HG03280 (cell line): ENCODE results near the gene ULBP1.
"Not testable (repeated sequence)": the region's sequence is repeated elsewhere in the genome, so short reads cannot be mapped to it uniquely, and the experiment has no call there.

Experiments
- ATAC-seq: cut with Tn5 transposase; IDR thresholded peaks from one replicate; pipeline ENCODE4 v1.9.1; 2021; ENCODE audit warnings: mild to moderate bottlenecking, moderate library complexity; ENCODE audit not compliant: unreplicated experiment

The ULBP1 gene

GRCh38 chr6:149963462-149964307, at the start of gene ULBP1:
ULBP1 (plus strand) TSS chr6:149963943; CDS start chr6:149964050, 107 bp downstream.
- ATAC-seq, result peak; percentile 76

DNA sequence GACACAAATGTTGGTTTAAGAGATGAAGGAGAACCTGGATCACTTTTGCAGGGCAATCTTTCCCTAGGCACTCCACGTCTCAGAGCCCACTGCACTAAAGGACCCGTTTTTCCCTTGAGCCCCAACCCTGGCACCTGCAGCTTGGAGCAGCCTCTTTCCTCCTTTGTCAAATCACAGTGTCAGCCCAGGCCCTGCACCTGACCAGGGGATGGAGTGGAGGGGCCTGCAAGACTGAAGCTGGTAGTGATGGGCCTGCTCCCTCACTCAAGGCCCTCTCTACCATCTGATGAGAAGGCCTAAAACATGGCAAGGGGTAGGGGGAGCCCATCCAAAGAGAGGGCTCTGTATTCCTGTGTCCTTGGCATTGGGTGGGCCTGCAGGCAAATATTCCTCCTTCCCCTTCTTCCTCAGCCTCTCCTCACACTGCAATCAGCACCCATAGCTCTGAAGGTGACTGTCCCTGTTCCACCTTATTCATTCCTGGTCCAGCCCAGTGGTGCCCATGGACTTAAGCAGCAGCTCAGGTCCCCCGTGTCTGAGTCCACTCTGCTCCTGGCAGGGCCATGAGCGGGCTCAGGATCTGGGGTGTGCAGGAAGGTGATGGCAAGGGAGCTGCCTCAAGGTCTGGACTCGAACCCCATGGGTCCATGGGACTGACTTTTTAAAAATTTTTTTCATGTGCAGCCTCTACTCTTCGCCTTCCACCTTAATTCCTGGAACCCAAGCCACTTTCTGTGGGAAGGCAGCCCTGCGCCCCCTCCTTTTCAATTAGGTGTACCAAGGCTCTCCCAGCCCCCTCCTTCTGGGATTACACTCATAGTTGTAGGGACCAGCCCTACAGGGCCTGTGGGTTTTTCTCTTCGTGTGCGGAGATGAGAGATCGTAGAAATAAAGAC, 47.5 kb upstream of the ULBP1 start:
- no peak for ATAC-seq

- ATAC-seq, result no peak
These were observed 46.1 kb upstream of the ULBP1 start for GRCh38 chr6:149917679-149918078.

- no peak for ATAC-seq
These were observed 45.4 kb upstream of the ULBP1 start for GRCh38 chr6:149918151-149918905.

- not testable (repeated sequence) for ATAC-seq
These were observed 44.5 kb upstream of the ULBP1 start for GRCh38 chr6:149919126-149919833.

GRCh38 chr6:149919834-149920225, 43.9 kb upstream of the ULBP1 start:
- no peak for ATAC-seq

- ATAC-seq, result no peak
These were observed 42.4 kb upstream of the ULBP1 start for GRCh38 chr6:149921361-149921760.

DNA sequence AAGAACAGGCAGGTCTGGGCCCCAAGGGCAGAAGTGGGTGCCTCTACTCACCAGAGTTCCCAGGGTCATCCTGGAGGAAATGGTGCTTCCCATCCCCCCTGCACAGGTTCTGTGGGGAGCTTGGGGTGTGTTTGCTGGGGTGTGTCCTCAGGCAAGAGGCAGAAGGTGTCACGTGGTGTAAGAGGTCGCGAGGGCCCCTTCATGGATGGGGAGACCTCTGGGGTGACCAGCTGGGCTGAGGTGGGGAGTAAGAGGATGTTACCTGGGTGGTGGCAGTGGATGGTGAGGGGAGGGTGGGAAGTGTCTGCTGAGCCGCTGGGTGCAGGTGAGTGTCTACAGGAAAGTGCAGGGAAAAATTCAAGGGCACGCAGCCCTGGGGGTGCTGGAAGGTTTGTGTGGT, 41.7 kb upstream of the ULBP1 start:
- ATAC-seq, result not testable (repeated sequence)

DNA sequence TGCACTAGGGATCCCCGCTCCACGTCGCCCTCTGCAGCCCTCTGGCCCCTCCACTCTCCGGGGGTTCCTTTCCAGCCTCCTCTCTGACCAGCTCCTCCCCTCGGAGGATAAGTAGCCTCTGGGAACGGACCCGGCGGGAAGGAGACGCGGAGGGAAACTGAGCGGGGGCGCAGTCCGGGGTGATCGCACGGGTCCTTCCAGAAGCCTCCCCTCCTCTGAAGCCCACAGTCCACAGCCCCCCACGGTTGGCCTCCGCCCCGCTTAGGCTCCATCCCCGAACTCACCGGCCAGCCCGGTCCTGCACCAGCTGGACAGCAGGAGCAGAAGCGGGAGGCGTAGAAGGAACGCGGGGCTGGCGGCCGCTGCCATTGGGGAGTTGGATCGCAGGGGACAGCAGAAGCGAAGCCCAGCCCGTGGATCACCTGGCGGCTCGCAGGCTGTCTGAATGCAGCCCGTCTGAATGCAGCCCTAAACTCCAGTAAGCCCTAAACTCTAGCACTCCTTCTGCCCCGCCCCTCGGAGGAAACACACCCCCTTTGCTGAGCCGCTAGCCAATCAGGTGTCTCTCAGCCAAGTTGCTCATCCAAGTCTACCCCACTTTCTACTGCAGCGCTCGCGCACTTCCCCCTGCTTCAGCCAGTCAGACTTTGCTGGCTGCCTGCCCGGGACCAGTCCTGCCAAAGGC, 41.0 kb upstream of the ULBP1 start, which contains the start of gene RAET1G:
Gene RAET1G, minus strand, starts transcription at position 480 of the 685 bp plus-strand sequence. Its CDS starts 111 bp downstream, at position 369.
- no peak for ATAC-seq

GRCh38 chr6:149923327-149923986, 40.3 kb upstream of the ULBP1 start:
- no peak for ATAC-seq

DNA sequence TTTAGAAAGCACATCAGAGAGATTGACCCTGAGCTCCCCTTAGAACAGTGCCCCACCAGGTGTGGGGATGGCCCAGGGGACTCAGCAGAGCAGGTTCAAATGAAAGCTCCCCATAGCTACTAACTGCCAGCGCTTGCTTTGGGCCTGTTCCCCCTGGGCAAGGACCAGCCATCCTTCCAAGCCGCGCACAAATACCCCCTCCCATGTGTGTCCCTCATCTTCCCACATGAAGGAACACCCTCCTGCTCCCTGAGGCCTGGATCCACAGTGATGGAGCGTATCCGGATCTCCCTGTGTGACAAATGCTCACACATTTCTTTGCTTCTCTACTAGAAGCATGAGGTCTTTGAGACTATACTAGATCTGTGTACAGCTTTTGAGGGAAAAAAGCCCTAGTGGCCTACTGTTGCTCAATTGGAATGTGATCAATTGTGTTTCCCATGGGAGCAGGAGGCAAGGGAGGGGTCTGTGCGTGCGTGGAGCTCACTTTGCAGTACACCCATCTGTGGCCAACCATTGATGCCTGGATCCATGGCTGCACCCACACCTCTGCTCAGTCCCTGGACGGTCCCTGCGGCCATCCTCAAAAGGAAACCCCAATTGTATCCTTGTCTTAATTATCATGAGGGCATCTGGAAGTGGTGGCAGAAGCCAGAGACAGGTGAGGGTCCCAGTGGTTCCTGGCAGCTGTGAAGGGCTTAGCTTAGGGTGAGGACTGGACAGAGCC, 39.4 kb upstream of the ULBP1 start:
- ATAC-seq, result no peak

- no peak for ATAC-seq
These were observed 38.9 kb upstream of the ULBP1 start for GRCh38 chr6:149924933-149925252.

DNA sequence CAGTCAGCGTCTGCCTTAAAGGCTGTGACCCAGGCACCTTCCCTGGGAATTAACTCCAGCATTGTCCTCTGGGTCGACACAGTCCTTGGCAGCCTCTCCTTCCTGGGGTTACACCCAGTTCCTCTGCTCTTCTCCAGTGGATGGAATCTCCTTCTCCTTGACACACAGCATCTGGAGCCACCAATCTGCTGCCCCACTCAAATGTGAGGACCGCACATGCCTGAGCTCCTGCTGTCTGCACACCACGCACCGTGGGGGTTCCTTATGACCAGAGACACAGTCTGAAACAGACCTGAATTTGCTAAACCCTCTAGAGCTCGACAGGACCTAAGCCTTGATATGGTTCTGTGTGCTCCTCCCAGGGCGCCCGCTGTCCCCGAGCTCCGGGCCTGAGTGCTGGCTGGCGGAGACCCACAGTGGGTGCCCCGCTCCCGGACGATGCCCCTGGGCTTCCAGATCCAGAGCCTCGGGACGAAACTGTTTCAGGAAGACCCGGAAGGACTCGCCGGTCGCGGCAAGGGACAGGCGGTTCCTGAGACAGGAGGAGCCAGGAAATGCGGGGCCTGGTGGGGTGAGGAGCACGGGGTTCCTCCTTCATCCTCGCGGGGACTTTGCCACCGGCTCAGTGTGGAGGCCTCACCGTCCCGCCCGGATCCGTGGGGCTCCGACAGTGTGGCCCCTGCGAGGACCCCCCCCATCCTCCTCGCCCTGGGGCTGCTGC, 38.3 kb upstream of the ULBP1 start:
- no peak for ATAC-seq

GRCh38 chr6:149925974-149926777, 37.6 kb upstream of the ULBP1 start:
- no peak for ATAC-seq

GRCh38 chr6:149927025-149927424, 36.7 kb upstream of the ULBP1 start:
- not testable (repeated sequence) for ATAC-seq

GRCh38 chr6:149929422-149929821, 34.3 kb upstream of the ULBP1 start:
- no peak for ATAC-seq

DNA sequence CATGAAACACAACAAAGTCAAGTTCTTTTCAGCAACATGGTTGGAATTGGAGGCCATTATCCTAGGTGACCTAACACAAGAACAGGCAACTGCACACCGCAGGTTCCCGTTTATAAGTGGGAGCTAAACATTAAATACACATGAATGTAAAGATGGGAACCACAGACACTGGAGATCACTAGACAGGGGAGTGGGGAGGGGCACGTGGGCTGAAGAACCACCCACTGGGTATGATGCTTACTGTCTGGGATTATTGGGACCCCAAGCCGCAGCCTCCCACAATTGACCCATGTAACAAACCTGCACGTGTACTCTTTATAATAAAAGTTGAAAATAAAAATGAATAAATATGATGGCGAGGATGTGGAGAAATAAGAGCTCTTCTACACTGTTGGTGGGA, 32.2 kb upstream of the ULBP1 start:
- ATAC-seq, result no peak
